ENCODE measurements around the gene GDPGP1. TPM values are rescaled to one million over a fixed set of nuclear protein-coding genes. Genes with fewer than 3 reads are reported as not detected.
A peak's percentile ranks its signal among the peaks of the same experiment; 100 is the strongest.

Gene GDPGP1
- total and polyA plus RNA-seq, 9 of the 15 experiments (the other 6 are each of a cell fraction or from before 2014, with no cell fraction given), result 0.78 to 6.1 (median 2.8) TPM

GRCh38 chr15:90213122-90213817 is 20.7 kb upstream of the GDPGP1 start:
- no peaks in the 10 kb centered on the region for H3K9me1 ChIP-seq (ENCODE audit: control insufficient read depth, insufficient read depth, low read length)
- no TSS peak for BruUV-seq (replicated peaks)
- H2AFZ ChIP-seq (ENCODE audit: low read depth, low read length), result no peak overlapping the region
- no peaks in the 10 kb centered on the region for H3K27me3 ChIP-seq (ENCODE audit: control insufficient read depth in 2 of 2, insufficient read depth in 2 of 2, low read length in 2 of 2)
- peak overlapping the region; percentile 41; the same call in 2 of the 3 replicates for H3K27ac ChIP-seq (ENCODE audit: extremely low read depth, low read depth, low read length)
- FAIRE-seq (no peak), DNase-seq (ENCODE audit: extremely low read depth in 1 of 4, low spot score in 3 of 4) (peak in 3 of 4 experiments; percentile 27 to 51 (median 36)), ATAC-seq (peak; percentile 72)
- in situ Hi-C loops (cut with MboI) (no loop called here), intact Hi-C loops (cut with micrococcal nuclease) (no loop called here)
- H4K20me1 ChIP-seq (replicated peaks; ENCODE audit: control insufficient read depth, insufficient read depth, low read length), result no peaks in the 10 kb centered on the region; the same call in none of the 2 replicates
- ChIA-PET CTCF (ENCODE audit: low intra/inter-chr PET ratio) (interaction anchor here (0.5 kb wide), 1 partner anchor 56 kb away, joined by 3 read pairs; no protein-coding TSS in a partner anchor), POLR2A (interaction anchor here (0.5 to 1.2 kb wide), 3 partner anchors 8 to 30 kb away, joined by 3 to 5 read pairs (median 3); partner anchors contain the start of gene SEMA4B)
- H3K79me2 ChIP-seq (ENCODE audit: control insufficient read depth, insufficient read depth, low read length), result peaks cover 54% of the 10 kb centered on the region
- WGBS (ENCODE audit: insufficient coverage, low coverage, missing lambda C conversion rate), result 30% methylated on average over 12 of the region's 12 CpGs
- peaks cover 10 to 35% of the 10 kb centered on the region in 2 experiments; a peak in 4 of 5 replicates for H3K4me1 ChIP-seq (replicated peaks in 1 of 2; ENCODE audit: control insufficient read depth in 2 of 2, insufficient read depth in 2 of 2, low read length in 2 of 2)
- H3K9ac ChIP-seq (ENCODE audit: insufficient read depth in 1 of 2, low read depth in 2 of 2, low read length in 2 of 2), result peak overlapping the region in 1 of 2 experiments; percentile 85; a peak in 1 of 4 replicates
- H3K9me3 ChIP-seq (replicated peaks; ENCODE audit: control insufficient read depth, insufficient read depth, low read depth, low read length), result no peaks in the 10 kb centered on the region
- no peak overlapping the region for H3K4me3 ChIP-seq
- peak overlapping the region; percentile 19; the same call in 1 of the 2 replicates for H3K4me2 ChIP-seq (ENCODE audit: insufficient read depth, low read length)
- peaks cover 72% of the 10 kb centered on the region; the same call in 2 of the 3 replicates for H3K36me3 ChIP-seq (ENCODE audit: control insufficient read depth, insufficient read depth, low read length)
- TF ChIP-seq ZNF165 (CRISPR knock-in tag; IDR thresholded peaks at IDR 0.05; ENCODE audit: borderline replicate concordance) (no peak), RBM22 (IDR thresholded peaks at IDR 0.05; ENCODE audit: low read depth, low read length, poor library complexity, severe bottlenecking) (no peak), SMAD4 (CRISPR knock-in tag; conservative IDR thresholded peaks at IDR 0.05) (peak; percentile 48), IRF1 (CRISPR knock-in tag; IDR thresholded peaks at IDR 0.05; ENCODE audit: borderline replicate concordance) (no peak), DPF2 (IDR thresholded peaks at IDR 0.05) (peak; percentile 41; the same call in 1 of the 2 replicates), CXXC5 (CRISPR knock-in tag; IDR thresholded peaks at IDR 0.05) (peak; percentile 59), ZEB2 (IDR thresholded peaks at IDR 0.05) (peak; percentile 94), PRDM10 (IDR thresholded peaks at IDR 0.05; ENCODE audit: partially characterized antibody) (peak; percentile 32), PBX2 (CRISPR knock-in tag; IDR thresholded peaks at IDR 0.05; ENCODE audit: low read depth) (no peak), PBX2 (tag; conservative IDR thresholded peaks at IDR 0.05; ENCODE audit: low read depth) (no peak), MTA2 (IDR thresholded peaks at IDR 0.05; ENCODE audit: low read depth) (peak; percentile 36; the same call in 1 of the 2 replicates), POLR2AphosphoS5 (IDR thresholded peaks at IDR 0.05; ENCODE audit: control insufficient read depth, insufficient read depth, low read depth, low read length) (peak; percentile 28; the same call in 1 of the 2 replicates), CHD2 (IDR thresholded peaks at IDR 0.05; ENCODE audit: low read depth, low read length) (no peak), GATAD2B (IDR thresholded peaks at IDR 0.05; ENCODE audit: borderline replicate concordance) (peak; percentile 46; the same call in 1 of the 2 replicates), PHF8 (IDR thresholded peaks at IDR 0.05; ENCODE audit: borderline replicate concordance, low read length) (no peak)

Data from K562 (cell line).